ENCODE data around the gene CBX4. TPM values are rescaled to one million over a fixed set of nuclear protein-coding genes. Genes with fewer than 3 reads are reported as not detected.

CBX4 gene
- total and polyA plus RNA-seq, 2 of the 13 experiments (the other 11 are each of a cell fraction or from before 2014, with no cell fraction given): 25.8 to 50.8 TPM

- TF ChIP-seq, protein P1, sequence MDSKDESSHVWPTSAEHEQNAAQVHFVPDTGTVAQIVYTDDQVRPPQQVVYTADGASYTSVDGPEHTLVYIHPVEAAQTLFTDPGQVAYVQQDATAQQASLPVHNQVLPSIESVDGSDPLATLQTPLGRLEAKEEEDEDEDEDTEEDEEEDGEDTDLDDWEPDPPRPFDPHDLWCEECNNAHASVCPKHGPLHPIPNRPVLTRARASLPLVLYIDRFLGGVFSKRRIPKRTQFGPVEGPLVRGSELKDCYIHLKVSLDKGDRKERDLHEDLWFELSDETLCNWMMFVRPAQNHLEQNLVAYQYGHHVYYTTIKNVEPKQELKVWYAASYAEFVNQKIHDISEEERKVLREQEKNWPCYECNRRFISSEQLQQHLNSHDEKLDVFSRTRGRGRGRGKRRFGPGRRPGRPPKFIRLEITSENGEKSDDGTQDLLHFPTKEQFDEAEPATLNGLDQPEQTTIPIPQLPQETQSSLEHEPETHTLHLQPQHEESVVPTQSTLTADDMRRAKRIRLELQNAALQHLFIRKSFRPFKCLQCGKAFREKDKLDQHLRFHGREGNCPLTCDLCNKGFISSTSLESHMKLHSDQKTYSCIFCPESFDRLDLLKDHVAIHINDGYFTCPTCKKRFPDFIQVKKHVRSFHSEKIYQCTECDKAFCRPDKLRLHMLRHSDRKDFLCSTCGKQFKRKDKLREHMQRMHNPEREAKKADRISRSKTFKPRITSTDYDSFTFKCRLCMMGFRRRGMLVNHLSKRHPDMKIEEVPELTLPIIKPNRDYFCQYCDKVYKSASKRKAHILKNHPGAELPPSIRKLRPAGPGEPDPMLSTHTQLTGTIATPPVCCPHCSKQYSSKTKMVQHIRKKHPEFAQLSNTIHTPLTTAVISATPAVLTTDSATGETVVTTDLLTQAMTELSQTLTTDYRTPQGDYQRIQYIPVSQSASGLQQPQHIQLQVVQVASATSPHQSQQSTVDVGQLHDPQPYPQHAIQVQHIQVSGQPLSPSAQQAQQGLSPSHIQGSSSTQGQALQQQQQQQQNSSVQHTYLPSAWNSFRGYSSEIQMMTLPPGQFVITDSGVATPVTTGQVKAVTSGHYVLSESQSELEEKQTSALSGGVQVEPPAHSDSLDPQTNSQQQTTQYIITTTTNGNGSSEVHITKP (CRISPR knock-in tag; IDR thresholded peaks at IDR 0.05; ENCODE audit: low read depth): peak; percentile 67; the same call in 1 of the 2 replicates
- no peak for TF ChIP-seq MED8 (CRISPR knock-in tag; IDR thresholded peaks at IDR 0.05; ENCODE audit: insufficient replicate concordance)
- TF ChIP-seq ERF (CRISPR knock-in tag; IDR thresholded peaks at IDR 0.05): peak; percentile 95
- no peak for TF ChIP-seq SNRNP70 (IDR thresholded peaks at IDR 0.05; ENCODE audit: low read depth, low read length)
- peak; percentile 91 for TF ChIP-seq HDAC1 (CRISPR knock-in tag; IDR thresholded peaks at IDR 0.05)
- TF ChIP-seq RBFOX2 (IDR thresholded peaks at IDR 0.05; ENCODE audit: low read depth, low read length): no peak
- TF ChIP-seq TBP (CRISPR knock-in tag; IDR thresholded peaks at IDR 0.05): no peak
- TF ChIP-seq, protein P2, sequence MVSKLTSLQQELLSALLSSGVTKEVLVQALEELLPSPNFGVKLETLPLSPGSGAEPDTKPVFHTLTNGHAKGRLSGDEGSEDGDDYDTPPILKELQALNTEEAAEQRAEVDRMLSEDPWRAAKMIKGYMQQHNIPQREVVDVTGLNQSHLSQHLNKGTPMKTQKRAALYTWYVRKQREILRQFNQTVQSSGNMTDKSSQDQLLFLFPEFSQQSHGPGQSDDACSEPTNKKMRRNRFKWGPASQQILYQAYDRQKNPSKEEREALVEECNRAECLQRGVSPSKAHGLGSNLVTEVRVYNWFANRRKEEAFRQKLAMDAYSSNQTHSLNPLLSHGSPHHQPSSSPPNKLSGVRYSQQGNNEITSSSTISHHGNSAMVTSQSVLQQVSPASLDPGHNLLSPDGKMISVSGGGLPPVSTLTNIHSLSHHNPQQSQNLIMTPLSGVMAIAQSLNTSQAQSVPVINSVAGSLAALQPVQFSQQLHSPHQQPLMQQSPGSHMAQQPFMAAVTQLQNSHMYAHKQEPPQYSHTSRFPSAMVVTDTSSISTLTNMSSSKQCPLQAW (CRISPR knock-in tag; IDR thresholded peaks at IDR 0.05): 0 out of 2 replicates have a peak, but pooled peaks have one; percentile 71
- TF ChIP-seq NFE2 (CRISPR knock-in tag; IDR thresholded peaks at IDR 0.05): no peak
- TF ChIP-seq ZNF784 (CRISPR knock-in tag; IDR thresholded peaks at IDR 0.05; ENCODE audit: borderline replicate concordance): peak; percentile 32; the same call in 1 of the 2 replicates
- TF ChIP-seq ZNF577 (CRISPR knock-in tag; IDR thresholded peaks at IDR 0.05; ENCODE audit: borderline replicate concordance, low read depth): no peak
- TF ChIP-seq RELA (CRISPR knock-in tag; IDR thresholded peaks at IDR 0.05): 0 out of 2 replicates have a peak, but pooled peaks have one; percentile 34
- no peak for TF ChIP-seq ZHX2 (IDR thresholded peaks at IDR 0.05; ENCODE audit: low read depth)
- no peak; the same call in 1 of the 2 replicates for TF ChIP-seq ZHX2 (CRISPR knock-in tag; IDR thresholded peaks at IDR 0.05; ENCODE audit: borderline replicate concordance)
- no peak for TF ChIP-seq NBN (conservative IDR thresholded peaks at IDR 0.05)
- TF ChIP-seq KMT2B (CRISPR knock-in tag; IDR thresholded peaks at IDR 0.05): 0 out of 2 replicates have a peak, but pooled peaks have one; percentile 45
- peak; percentile 84 for TF ChIP-seq JARID2 (CRISPR knock-in tag; IDR thresholded peaks at IDR 0.05; ENCODE audit: insufficient replicate concordance)
- TF ChIP-seq ZNF350 (CRISPR knock-in tag; IDR thresholded peaks at IDR 0.05; ENCODE audit: borderline replicate concordance, low read depth): no peak; the same call in 1 of the 2 replicates
These were observed 16.6 kb downstream of the CBX4 start (continued) for GRCh38 chr17:79822583-79823124.
